AG09309 (cell line): ENCODE measurements around the gene PRRC2B.
"Not testable (repeated sequence)": the region's sequence is repeated elsewhere in the genome, so short reads cannot be mapped to it uniquely, and the experiment has no call there.

ENCODE experiments used
- DNase-seq: peaks from one replicate; pipeline ENCODE4 v3.0.0-alpha.2; 2010; ENCODE audit warnings: low read depth
- H3K4me3 ChIP-seq: 2 replicates; pipeline ENCODE4 v1.5.1; 2011; ENCODE audit warnings: mild to moderate bottlenecking, low read depth, low read length, moderate library complexity; ENCODE audit not compliant: control insufficient read depth
- CTCF ChIP-seq: IDR thresholded peaks from 2 replicates; pipeline ENCODE4 v1.5.1; 2011; ENCODE audit warnings: mild to moderate bottlenecking, low read depth, low read length, inconsistent platforms; ENCODE audit not compliant: insufficient read depth, control insufficient read depth; ENCODE audit errors: missing control alignments

The PRRC2B gene

GRCh38 chr9:131511880-131512279, 118.0 kb downstream of the PRRC2B start:
- TF ChIP-seq CTCF: no peak
- no peak for DNase-seq
- no peak overlapping the region for H3K4me3 ChIP-seq

- no peak overlapping the region for H3K4me3 ChIP-seq
- no peak for TF ChIP-seq CTCF
- no peak for DNase-seq
Observed at GRCh38 chr9:131513177-131513576, 119.3 kb downstream of the PRRC2B start.

GRCh38 chr9:131515559-131516031, 121.7 kb downstream of the PRRC2B start:
- not testable (repeated sequence) for DNase-seq, H3K4me3 ChIP-seq

GRCh38 chr9:131516100-131516499, 122.2 kb downstream of the PRRC2B start:
- TF ChIP-seq CTCF: no peak
- no peak for DNase-seq
- no peak overlapping the region for H3K4me3 ChIP-seq

- no peak overlapping the region for H3K4me3 ChIP-seq
- TF ChIP-seq CTCF: no peak
- DNase-seq: no peak
Observed at GRCh38 chr9:131516930-131517329, 123.0 kb downstream of the PRRC2B start.

GRCh38 chr9:131517761-131518190, 123.9 kb downstream of the PRRC2B start:
- H3K4me3 ChIP-seq: no peak overlapping the region
- no peak for DNase-seq
- no peak for TF ChIP-seq CTCF

GRCh38 chr9:131518553-131518952, 124.7 kb downstream of the PRRC2B start:
- TF ChIP-seq CTCF: no peak
- no peak for DNase-seq
- no peak overlapping the region for H3K4me3 ChIP-seq
